Left lobe of liver (tissue), 2 donors: ENCODE results near the gene SPATA2. TPM values are rescaled to one million over a fixed set of nuclear protein-coding genes. Genes with fewer than 3 reads are reported as not detected.

Experiments
- ATAC-seq: fragments of 200-7000 bp; cut with Tn5 transposase; one replicate; pipeline ENCODE4 v1.9.1; 2020; ENCODE audit warnings: mild to moderate bottlenecking, moderate library complexity
- DNase-seq: peaks from one replicate; pipeline ENCODE4 v3.0.0-alpha.2; 2020; ENCODE audit warnings: low spot score
- total RNA-seq: library from RNA; stranded (reverse); gene quantifications from one replicate; pipeline ENCODE4 v1.2.1, GENCODE V29; 2021
- donor health status: DM: no; HTN: no; CAD: no; lungs with moderate emphysema.
- donor health status: DM: no; HTN: yes; CAD: no.

The SPATA2 gene
- total RNA-seq, 1 donor from 2014 or later = 3.2 TPM

DNA sequence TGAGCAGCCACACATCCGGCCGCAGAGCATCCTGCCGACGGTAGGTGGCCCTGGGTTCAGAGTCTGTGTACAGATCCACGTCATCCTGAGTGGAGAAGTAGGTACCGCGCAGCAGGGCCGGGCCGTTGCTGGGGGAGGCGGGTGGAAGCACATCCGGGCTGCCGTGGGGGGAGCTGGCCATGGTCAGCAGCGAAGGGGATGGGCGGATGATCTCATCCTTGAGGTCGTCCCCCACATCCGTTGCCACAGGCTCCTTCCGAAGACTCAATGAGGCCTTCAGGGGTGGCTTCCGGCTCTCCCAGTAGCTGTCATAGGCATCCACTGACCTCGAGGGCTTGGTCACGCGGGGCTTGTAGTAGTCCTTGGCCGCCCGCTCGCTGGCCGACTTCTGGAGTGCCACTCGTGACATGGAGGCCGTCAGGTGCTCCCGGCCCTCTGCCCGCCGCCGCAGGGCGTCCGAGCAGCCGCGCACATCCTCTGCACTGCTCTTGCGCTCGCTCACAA, 9.2 kb downstream of the SPATA2 start:
- ATAC-seq = no peak
- DNase-seq = no peak

DNA sequence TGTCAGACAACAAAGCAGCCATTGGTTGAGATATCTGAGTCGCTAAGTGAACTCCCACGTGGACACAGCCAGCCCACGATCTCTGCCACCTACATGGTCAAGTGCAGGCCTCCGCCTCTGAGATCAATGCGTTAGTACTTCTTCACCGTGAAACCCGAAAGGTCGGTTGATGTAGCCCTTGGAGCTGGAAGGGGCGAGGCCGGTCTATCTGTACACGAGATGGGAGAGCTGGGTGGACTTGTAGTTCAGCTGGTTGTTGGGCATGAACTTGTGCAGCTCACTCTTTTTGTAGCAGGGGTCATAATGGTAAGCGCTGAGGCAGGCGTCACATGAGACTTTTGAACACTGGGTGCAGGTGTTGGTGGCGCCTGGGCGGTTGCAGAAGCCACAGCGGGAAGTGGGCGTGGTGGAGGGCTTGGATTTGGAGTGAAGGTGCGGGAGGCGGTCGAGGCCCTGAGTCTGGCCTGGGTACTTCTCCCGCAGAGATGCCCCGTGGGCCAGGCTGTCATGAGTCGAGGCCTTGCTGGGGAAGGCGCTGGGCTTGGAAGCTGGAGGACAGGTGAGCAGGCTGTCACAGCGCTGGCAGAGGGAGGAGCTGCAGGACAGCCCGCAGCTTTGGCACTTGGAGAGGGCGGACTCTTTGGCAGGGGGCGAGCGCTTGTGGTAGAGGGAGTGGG, 9.8 kb downstream of the SPATA2 start:
- DNase-seq (no peak), ATAC-seq (no peak)

DNA sequence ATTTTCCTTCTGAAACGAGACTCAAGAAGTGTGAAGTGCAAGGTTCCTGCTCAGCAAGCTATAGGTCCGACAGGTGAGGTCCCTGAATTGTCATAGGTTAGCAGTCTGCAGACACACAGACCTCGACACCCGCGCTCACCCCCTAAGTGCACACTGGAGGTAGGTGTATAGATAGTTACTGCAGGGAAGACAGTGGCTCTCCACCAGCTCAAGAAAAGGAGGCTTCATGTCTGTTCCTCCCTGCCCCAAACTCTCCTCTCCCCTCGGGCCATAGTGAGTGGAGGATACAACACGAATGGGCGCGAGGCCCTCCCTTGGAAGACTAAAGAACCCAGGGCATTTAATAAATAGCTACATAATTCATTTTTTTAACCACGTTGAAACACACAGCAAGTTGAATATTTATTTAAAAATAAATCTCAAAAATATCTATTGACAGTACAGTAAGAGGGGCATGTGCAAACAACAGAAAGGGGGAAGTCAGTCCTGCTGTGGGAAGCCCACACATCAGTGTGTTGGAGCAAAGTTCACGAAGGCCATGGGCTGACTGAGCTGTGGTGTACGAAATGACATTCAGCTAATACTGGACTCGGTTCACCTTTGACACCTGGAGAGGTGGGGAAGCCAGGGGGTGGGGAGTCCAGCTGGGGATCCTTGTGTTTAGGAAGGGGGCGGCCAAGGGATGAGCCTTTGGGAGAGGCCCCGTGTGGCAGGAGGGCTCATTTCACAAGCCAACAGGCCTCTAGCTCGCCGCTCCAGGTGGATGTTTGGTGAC, 10.7 kb downstream of the SPATA2 start:
- ATAC-seq (no peak), DNase-seq (no peak)

DNA sequence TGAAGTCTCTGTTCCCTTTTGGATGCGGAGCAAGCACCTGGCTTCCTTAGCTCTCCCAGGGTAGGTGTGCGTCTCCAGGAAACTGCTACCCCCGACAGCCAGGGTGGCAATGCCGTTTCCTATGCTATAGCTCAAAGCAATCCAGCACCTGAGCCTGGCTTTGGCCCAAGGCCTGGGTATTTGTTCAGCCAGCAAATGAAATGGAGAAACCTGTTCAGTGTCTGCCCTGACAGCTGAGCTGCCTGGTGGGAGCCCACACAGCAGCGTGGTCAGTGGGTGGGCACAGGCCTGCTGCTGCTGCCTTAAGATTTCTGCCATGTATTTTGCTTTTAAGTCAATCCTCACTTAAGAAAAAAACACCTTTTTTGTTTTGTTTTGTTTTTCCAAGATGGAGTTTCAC, 13.7 kb downstream of the SPATA2 start:
- DNase-seq (no peak), ATAC-seq (peak; percentile 60)

GRCh38 chr20:49899541-49900383, 15.6 kb downstream of the SPATA2 start:
- DNase-seq (no peak), ATAC-seq (peak; percentile 25)

- peak; percentile 68 for DNase-seq
- ATAC-seq = peak; percentile 67
Measured at GRCh38 chr20:49896204-49896603, 19.1 kb downstream of the SPATA2 start.

GRCh38 chr20:49895474-49896093, 19.7 kb downstream of the SPATA2 start:
- DNase-seq (peak; percentile 78), ATAC-seq (peak; percentile 59)

- no peak for ATAC-seq
- no peak for DNase-seq
Measured at GRCh38 chr20:49894073-49894470, 21.3 kb downstream of the SPATA2 start.

GRCh38 chr20:49893242-49894072, 21.9 kb downstream of the SPATA2 start:
- ATAC-seq = peak; percentile 47
- no peak for DNase-seq

DNA sequence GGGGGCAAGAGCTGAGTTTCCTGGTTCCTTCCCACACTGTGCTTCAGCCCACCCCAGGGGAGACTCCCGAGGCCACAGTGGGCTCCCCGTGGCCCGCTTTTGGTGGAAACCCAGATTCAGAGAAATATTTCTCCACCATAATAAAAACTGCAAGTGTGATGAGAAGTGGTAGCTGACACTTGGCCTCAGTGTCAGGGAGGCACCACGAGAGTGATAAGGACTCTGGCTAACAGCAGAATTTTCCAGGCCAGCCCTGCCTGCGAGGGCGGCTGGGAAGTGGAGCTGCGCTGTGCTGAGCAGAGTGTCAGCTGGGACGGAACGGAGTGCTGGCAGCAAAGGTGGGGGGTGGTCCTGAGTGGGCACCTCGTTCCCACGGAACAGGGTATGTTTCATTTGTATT, 22.5 kb downstream of the SPATA2 start:
- DNase-seq (peak; percentile 74), ATAC-seq (peak; percentile 75)

- ATAC-seq (no peak), DNase-seq (no peak)
Measured at GRCh38 chr20:49892260-49892659, 23.1 kb downstream of the SPATA2 start.

DNA sequence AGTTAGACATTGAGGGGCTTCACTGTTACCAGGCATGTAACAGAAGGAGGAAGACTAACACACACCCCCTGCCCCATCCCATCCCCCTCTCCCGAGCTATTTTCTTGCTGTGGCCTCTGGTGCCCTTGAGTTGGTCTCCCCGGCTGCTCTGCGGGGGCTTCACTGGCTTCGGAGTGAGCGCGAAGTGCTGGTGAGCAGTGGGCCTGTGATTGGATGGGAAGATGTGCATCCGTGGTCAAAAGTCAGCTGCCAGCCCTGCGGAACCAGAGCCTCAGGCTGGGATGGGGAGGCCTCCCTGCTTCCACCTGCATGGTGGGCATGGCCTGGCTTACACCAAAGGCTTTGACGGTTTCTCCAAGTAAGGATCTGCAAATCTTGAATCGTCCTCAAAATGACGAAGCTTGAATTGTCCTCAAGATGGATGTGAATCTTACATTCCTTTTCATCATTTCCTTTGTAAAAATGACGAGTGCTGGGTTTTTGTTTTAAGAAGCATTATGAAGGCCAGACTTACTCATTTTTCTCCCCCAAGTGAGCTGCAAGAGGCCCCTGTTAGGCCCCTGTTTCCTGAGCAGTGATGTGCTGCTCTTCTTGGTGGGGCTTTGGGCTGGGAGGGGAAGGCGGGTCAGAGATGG, 23.7 kb downstream of the SPATA2 start:
- ATAC-seq = no peak
- no peak for DNase-seq

- no peak for DNase-seq
- ATAC-seq = no peak
Measured at GRCh38 chr20:49890471-49891361, 24.6 kb downstream of the SPATA2 start.

GRCh38 chr20:49889935-49890333, 25.4 kb downstream of the SPATA2 start:
- no peak for DNase-seq
- no peak for ATAC-seq

DNA sequence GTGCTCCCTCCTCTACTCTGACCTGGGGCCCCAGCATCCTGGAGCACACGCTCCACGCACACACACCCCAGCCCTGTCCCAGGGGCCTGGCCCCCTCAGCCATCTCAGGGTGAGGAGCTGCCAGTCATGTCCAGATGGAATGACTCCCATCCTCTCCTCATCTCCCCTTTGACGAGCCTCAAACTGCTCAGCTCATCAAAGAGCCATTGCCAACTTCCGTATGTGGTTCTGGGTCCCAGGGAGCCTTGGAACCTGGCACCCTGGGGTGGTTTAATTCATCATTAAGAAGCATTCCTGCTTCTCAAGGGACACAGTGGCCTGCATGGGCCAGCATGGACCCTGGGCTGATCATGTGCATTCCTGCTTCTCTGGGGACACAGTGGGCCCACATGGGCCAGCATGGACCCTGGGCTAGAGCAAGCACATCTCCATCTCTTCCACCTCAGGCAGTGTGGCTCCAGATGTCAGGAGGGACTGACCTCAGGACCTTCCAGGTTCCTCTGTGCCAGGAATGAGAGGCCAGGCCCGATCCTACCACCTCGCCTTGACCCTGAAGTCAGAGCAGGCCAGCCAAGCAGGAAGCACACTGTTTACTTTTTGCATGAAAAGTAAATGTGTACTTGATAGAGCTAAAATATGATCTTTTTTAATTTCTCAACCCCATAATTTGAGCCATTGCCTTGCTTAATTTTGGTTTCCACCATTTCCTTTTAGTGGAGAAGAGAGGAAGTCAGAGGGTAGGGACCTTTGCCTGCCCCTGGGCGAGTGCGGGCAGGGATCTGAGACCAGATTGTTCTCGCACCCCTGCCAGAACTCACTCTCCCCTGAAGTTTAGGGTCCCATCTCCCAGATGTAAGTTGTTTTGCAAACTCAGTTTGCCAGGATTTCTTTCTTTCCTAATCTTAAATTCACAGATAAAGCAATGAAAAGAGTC, 26.1 kb downstream of the SPATA2 start:
- DNase-seq (no peak), ATAC-seq (no peak)

DNA sequence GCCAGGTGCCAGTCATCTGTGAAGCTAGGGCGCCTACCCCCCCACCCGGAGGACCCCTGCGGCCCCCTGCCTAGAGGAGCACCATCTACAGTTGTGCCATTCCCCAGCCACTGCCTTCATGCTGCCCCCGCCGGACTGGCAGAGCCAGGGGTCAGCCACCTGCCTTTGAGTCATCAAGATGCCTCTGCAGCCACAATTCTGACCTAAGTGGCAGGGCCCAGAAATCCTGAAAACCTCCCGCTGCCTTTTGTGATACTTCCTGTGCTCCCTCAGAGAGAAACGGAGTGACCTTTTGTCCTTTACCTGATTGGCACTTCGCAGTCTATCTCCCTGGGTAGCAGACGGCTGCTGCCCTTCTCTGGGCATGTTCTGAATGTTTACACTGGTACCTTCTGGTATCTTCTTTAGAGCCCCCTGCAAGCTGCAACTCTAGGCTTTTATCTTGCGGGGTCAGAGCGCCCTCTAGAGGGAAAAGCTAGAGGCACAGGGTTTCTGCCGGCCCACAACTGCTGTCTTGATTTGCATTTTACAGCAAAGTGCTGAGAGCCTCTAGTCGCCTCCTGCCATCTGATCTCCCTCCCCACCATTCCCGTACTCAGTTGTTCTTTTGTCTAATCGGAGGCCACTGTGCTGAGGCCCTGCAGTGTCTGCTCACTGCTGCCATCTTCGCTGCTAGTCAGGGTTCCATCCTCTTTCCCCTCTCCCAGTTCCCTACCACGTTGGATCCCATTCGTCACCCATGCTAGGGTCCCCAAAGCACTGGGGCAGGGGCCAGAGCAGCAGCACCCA, 26.9 kb downstream of the SPATA2 start:
- ATAC-seq = peak; percentile 40
- no peak for DNase-seq
